HUES64 (cell line): ENCODE measurements around the gene SEMA3E.

Experiments
- H3K27ac ChIP-seq: 2 replicates; pipeline ENCODE4 v1.7.0; 2013; ENCODE audit warnings: low read depth, low read length, inconsistent platforms
- H3K27me3 ChIP-seq: 2 replicates; pipeline ENCODE4 v1.6.1; 2013; ENCODE audit warnings: mild to moderate bottlenecking, low read length; ENCODE audit not compliant: insufficient read depth
- H3K36me3 ChIP-seq: 2 replicates; pipeline ENCODE4 v1.6.1; 2013; ENCODE audit warnings: mild to moderate bottlenecking, low read length; ENCODE audit not compliant: insufficient read depth
- H3K4me1 ChIP-seq: 2 replicates; pipeline ENCODE4 v1.6.1; 2013; ENCODE audit warnings: mild to moderate bottlenecking, low read length, moderate library complexity; ENCODE audit not compliant: insufficient read depth
- H3K4me3 ChIP-seq: 2 replicates; pipeline ENCODE4 v1.5.1; 2013; ENCODE audit warnings: mild to moderate bottlenecking, low read length, moderate library complexity
- H3K9ac ChIP-seq: 2 replicates; pipeline ENCODE4 v1.6.1; 2013; ENCODE audit warnings: mild to moderate bottlenecking, low read depth, low read length
- H3K9me3 ChIP-seq: 2 replicates; pipeline ENCODE4 v1.6.1; 2013; ENCODE audit warnings: low read depth, low read length; ENCODE audit not compliant: insufficient read depth
- WGBS: fragments of 150-250, 120-280 bp; methylation state at CpG from one replicate; pipeline ENCODE4 v1.1.7; 2013; ENCODE audit warnings: missing lambda C conversion rate; 5-methylcytosine and 5-hydroxymethylcytosine counted together

SEMA3E gene

DNA sequence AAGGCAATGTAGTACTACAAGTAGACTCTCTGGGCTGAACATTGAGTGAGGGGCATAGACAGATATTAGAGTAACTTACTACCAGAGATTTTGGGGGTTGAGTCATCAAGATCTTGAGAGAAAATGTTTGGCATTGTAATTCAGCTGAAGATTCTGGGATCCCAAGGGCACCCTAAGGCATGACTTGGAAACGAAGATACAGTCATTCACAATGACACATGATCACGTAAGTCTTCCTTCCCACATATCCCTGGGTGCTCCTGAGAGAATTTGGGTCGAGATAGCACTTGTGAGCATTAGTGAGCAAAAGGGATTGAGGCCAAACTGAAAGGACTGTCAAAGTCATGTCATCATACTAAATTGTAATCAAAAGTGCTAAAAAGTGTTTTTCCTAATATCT is 293.8 kb downstream of the SEMA3E start:
- H3K36me3 ChIP-seq: no peaks in the 10 kb centered on the region
- H3K9ac ChIP-seq: no peak overlapping the region
- 82% methylated on average over 3 of the region's 3 CpGs for WGBS
- no peaks in the 10 kb centered on the region for H3K4me1 ChIP-seq
- H3K27ac ChIP-seq: no peak overlapping the region
- H3K27me3 ChIP-seq: no peaks in the 10 kb centered on the region
- H3K4me3 ChIP-seq: no peak overlapping the region
- no peaks in the 10 kb centered on the region for H3K9me3 ChIP-seq

- H3K27me3 ChIP-seq: no peaks in the 10 kb centered on the region
- no peaks in the 10 kb centered on the region for H3K36me3 ChIP-seq
- WGBS: 69% methylated on average over 5 of the region's 5 CpGs
- H3K27ac ChIP-seq: no peak overlapping the region
- H3K9me3 ChIP-seq: no peaks in the 10 kb centered on the region
- no peak overlapping the region for H3K9ac ChIP-seq
- H3K4me1 ChIP-seq: no peaks in the 10 kb centered on the region
- H3K4me3 ChIP-seq: no peak overlapping the region
These were observed 300.9 kb downstream of the SEMA3E start for GRCh38 chr7:83347945-83348444.

GRCh38 chr7:83339907-83340306 is 309.0 kb downstream of the SEMA3E start:
- peaks cover 3% of the 10 kb centered on the region; the same call in 1 of the 2 replicates for H3K4me1 ChIP-seq
- no peaks in the 10 kb centered on the region for H3K36me3 ChIP-seq
- no peaks in the 10 kb centered on the region for H3K9me3 ChIP-seq
- 87% methylated on average over 2 of the region's 2 CpGs for WGBS
- no peak overlapping the region for H3K27ac ChIP-seq
- no peaks in the 10 kb centered on the region for H3K27me3 ChIP-seq
- H3K4me3 ChIP-seq: no peak overlapping the region
- no peak overlapping the region for H3K9ac ChIP-seq

GRCh38 chr7:83338277-83338950 is 310.5 kb downstream of the SEMA3E start:
- H3K4me1 ChIP-seq: peaks cover 3% of the 10 kb centered on the region; the same call in 1 of the 2 replicates
- WGBS: 94% methylated on average over 4 of the region's 4 CpGs
- H3K9ac ChIP-seq: no peak overlapping the region
- H3K36me3 ChIP-seq: no peaks in the 10 kb centered on the region
- H3K27ac ChIP-seq: no peak overlapping the region
- no peaks in the 10 kb centered on the region for H3K9me3 ChIP-seq
- no peak overlapping the region for H3K4me3 ChIP-seq
- H3K27me3 ChIP-seq: no peaks in the 10 kb centered on the region

DNA sequence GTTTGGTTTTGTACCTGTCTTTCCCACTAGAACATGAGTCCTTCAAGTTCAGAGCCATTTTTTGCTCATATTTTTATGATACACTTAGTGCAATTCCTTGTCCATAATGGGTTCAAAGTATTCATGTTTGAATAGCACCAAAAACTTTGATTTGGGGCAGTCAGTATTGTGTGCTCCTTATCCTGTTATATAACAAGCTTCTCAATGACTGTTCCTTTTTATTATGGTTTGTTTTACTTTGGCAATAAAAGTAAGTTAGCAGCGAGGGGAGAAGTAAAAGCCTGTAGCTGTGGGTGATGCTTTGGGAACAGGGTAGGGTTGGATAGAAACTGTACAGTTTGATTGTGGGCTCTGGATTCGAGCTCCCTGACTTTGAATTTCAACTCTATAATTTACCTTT is 311.9 kb downstream of the SEMA3E start:
- H3K36me3 ChIP-seq: no peaks in the 10 kb centered on the region
- peaks cover 3% of the 10 kb centered on the region; the same call in 1 of the 2 replicates for H3K4me1 ChIP-seq
- H3K27ac ChIP-seq: no peak overlapping the region
- no peaks in the 10 kb centered on the region for H3K27me3 ChIP-seq
- H3K9ac ChIP-seq: no peak overlapping the region
- no peak overlapping the region for H3K4me3 ChIP-seq
- WGBS: 90% methylated on average over 1 of the region's 2 CpGs
- no peaks in the 10 kb centered on the region for H3K9me3 ChIP-seq

DNA sequence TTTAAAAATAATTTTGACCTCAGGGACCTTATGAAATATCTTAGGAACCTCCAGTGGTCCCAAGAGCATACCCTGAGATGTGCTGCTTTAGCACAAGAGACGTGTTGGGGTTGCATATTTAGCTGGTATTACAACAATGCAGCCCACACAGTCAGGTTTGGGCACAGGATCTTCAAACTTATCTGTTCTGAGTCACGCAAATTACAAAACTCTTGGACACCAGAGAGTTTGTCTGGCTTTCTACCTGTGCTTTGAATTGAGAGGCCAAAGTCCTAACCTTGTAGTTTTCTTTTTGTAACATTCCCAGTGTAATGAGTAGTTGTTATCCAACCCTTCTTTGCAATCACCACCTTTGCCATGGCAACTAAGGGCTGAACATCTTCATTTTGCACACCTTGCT is 322.7 kb downstream of the SEMA3E start:
- no peaks in the 10 kb centered on the region for H3K36me3 ChIP-seq
- no peak overlapping the region for H3K27ac ChIP-seq
- H3K9me3 ChIP-seq: no peaks in the 10 kb centered on the region
- no peak overlapping the region for H3K4me3 ChIP-seq
- H3K9ac ChIP-seq: no peak overlapping the region
- H3K27me3 ChIP-seq: no peaks in the 10 kb centered on the region
- no peaks in the 10 kb centered on the region for H3K4me1 ChIP-seq
- WGBS: 88% methylated on average over 2 of the region's 2 CpGs

DNA sequence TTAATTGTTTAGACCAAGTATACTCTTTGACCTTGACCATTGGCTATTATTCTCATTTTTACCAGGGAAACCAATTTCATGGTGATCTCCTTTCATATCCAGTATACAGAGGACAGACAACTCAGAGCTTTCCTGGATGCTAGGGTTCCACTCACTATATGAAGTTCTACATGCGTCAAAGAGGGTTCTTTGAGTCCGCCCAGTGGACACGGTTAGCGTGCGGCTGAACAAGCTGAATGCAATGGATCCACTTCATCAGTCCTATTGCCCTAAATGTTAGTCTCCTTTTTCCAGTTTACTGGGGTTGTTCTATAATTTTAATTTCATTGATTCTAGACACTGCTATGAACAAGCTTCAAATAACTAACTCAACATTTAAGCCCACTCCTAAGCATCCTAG is 323.9 kb downstream of the SEMA3E start:
- WGBS: 96% methylated on average over 5 of the region's 5 CpGs
- no peak overlapping the region for H3K4me3 ChIP-seq
- no peak overlapping the region for H3K27ac ChIP-seq
- no peaks in the 10 kb centered on the region for H3K9me3 ChIP-seq
- H3K36me3 ChIP-seq: no peaks in the 10 kb centered on the region
- H3K4me1 ChIP-seq: no peaks in the 10 kb centered on the region
- H3K9ac ChIP-seq: no peak overlapping the region
- H3K27me3 ChIP-seq: no peaks in the 10 kb centered on the region

GRCh38 chr7:83324596-83324995 is 324.3 kb downstream of the SEMA3E start:
- H3K27ac ChIP-seq: no peak overlapping the region
- no peak overlapping the region for H3K4me3 ChIP-seq
- WGBS: 86% methylated on average over 2 of the region's 2 CpGs

DNA sequence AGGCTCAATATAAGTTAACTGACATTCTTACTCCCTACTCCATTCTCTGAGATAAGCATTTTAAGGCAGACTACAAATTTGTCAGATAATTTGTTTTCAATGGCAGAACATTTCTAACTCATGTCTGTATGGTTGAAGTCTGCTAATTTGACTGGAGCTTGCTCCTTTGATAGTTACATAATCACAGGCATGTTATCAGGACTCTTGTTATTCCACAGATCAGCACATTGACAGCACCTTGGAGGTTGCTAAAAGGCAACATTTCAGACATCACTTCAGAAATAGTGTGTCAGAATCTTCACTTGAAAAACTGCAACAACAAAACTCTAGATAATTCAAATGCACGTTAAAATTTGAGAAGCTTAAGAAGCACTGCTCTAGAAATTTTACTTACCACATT is 327.9 kb downstream of the SEMA3E start:
- H3K36me3 ChIP-seq: no peaks in the 10 kb centered on the region
- H3K4me3 ChIP-seq: no peak overlapping the region
- H3K4me1 ChIP-seq: 0 out of 2 replicates have a peak, but pooled peaks cover 6% of the 10 kb centered on the region
- H3K9ac ChIP-seq: no peak overlapping the region
- no peaks in the 10 kb centered on the region for H3K27me3 ChIP-seq
- no peaks in the 10 kb centered on the region for H3K9me3 ChIP-seq
- H3K27ac ChIP-seq: no peak overlapping the region
- WGBS: 91% methylated on average over 1 of the region's 1 CpG

More at GRCh38 chr7:83324596-83324995, 324.3 kb downstream of the SEMA3E start:
- Histone ChIP-seq H3K27me3 (no peaks in the 10 kb centered on the region), H3K4me1 (0 out of 2 replicates have a peak, but pooled peaks cover 2% of the 10 kb centered on the region), H3K9ac (no peak overlapping the region), H3K9me3 (no peaks in the 10 kb centered on the region), H3K36me3 (no peaks in the 10 kb centered on the region)

DNA sequence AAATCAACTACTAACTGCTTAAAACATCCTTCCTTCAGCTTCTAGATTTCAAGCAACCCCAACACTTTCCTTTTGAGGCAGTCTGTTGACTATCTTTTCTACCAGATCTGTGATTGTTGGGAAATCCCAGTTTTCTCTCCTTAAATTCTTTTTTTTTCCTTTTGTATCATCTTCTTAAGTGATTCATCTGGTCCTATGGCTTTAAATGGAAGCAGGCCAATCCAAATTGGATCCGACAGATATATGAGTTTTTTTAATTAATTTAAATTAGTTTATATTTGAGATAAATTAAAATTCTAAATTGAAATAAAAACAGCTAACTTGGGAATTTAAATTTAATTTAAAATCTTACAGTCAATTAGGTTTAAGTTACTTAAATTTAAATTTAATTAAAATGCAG is 335.0 kb downstream of the SEMA3E start:
- H3K9me3 ChIP-seq: no peaks in the 10 kb centered on the region

More for the DNA sequence above, 335.0 kb downstream of the SEMA3E start:
- Histone ChIP-seq H3K4me1 (no peaks in the 10 kb centered on the region), H3K4me3 (no peak overlapping the region), H3K27ac (no peak overlapping the region), H3K36me3 (no peaks in the 10 kb centered on the region), H3K9ac (no peak overlapping the region), H3K27me3 (no peaks in the 10 kb centered on the region)
- no CpG with 5 or more reads among the region's 1 CpG for WGBS
